ENCODE data around the gene OSBPL8.

DNA sequence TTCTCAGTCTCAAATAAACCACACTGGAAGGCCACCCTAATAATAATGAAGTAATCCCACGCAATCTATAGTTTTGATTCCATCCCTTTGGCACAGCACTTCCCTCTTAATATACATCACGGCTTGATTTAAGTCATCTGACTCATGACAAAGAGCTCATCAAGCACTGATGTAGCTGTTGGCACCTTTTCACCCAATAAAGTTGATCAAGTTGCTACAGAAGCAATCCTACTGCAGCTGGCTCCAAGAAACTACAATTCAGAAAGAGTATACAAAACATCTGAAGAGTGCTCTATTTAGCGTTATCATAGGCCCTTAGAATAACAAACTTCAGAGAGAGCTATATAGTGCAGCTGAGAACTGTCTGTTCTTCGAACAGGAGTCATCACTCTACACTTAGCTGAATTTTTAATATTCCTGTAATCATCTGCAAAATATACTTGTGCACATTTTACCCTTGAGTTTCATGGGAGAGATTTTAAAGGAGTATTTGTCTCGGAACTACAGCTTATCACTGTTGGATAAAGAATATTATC lies 94.9 kb downstream of the OSBPL8 start:
- TF ChIP-seq POLR2A (IDR thresholded peaks at IDR 0.05; ENCODE audit: low read length) (no peak), GATA1 (IDR thresholded peaks at IDR 0.05; ENCODE audit: low read depth, low read length) (no peak)
